Loucy (cell line): ENCODE results near the gene FAIM2.

Experiments
- EZH2phosphoT487 ChIP-seq: fragments of 200-600 bp; IDR thresholded peaks from 2 replicates; pipeline ENCODE4 v1.6.1; 2018; ENCODE audit warnings: antibody characterized with exemption, mild to moderate bottlenecking, moderate library complexity, borderline replicate concordance
- TF ChIP-seq, protein P1 (sequence below): fragments of 200-600 bp; sonication (generic); conservative IDR thresholded peaks from 2 replicates; pipeline ENCODE4 v1.5.1; 2014; ENCODE audit warnings: mild to moderate bottlenecking, antibody characterized with exemption, low read length

DNA sequence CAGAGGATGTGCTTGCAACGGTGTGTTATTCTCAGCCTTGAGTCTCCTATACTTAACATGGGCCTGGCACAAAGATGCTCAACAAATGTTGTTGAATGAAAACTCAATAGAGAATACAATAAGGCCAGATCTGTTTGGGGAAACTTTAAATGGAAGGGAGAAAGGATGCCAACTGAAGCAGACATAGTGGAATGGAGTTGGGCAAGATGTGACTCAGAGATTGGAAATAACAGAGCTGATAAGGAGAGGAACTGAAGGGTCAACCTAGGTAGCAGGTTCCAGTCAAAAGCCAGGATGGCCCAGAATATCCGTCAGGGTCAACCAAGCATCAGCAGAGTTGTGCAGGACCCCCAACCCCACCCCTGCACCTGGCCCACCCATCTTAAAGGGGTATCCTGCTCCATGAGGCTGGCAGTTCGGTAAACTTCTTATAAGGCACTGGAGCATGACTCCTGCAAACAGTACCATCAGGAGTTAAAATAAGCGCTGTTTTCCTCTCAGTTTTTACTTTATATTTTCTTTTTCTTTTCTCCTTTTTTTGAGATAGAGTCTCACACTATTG is 59.7 kb downstream of the FAIM2 start:
- TF ChIP-seq, protein P1, sequence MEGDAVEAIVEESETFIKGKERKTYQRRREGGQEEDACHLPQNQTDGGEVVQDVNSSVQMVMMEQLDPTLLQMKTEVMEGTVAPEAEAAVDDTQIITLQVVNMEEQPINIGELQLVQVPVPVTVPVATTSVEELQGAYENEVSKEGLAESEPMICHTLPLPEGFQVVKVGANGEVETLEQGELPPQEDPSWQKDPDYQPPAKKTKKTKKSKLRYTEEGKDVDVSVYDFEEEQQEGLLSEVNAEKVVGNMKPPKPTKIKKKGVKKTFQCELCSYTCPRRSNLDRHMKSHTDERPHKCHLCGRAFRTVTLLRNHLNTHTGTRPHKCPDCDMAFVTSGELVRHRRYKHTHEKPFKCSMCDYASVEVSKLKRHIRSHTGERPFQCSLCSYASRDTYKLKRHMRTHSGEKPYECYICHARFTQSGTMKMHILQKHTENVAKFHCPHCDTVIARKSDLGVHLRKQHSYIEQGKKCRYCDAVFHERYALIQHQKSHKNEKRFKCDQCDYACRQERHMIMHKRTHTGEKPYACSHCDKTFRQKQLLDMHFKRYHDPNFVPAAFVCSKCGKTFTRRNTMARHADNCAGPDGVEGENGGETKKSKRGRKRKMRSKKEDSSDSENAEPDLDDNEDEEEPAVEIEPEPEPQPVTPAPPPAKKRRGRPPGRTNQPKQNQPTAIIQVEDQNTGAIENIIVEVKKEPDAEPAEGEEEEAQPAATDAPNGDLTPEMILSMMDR: no peak
- no peak for TF ChIP-seq EZH2phosphoT487
